LNCaP clone FGC (cell line): ENCODE data around the gene CDK10.
A peak's percentile ranks its signal among the peaks of the same experiment; 100 is the strongest.

Source experiments
- DNase-seq: peaks from one replicate; pipeline ENCODE4 v3.0.0-alpha.2; 2011; ENCODE audit warnings: low read depth
- H3K4me3 ChIP-seq: 2 replicates; pipeline ENCODE4 v1.5.1; 2011; ENCODE audit warnings: mild to moderate bottlenecking, low read depth, low read length, control low read depth
- TF ChIP-seq, protein P1 (sequence below): IDR thresholded peaks from 2 replicates; pipeline ENCODE4 v1.5.1; 2012; ENCODE audit warnings: mild to moderate bottlenecking; ENCODE audit not compliant: control insufficient read depth, insufficient read depth; ENCODE audit errors: extremely low read depth

The CDK10 gene

DNA sequence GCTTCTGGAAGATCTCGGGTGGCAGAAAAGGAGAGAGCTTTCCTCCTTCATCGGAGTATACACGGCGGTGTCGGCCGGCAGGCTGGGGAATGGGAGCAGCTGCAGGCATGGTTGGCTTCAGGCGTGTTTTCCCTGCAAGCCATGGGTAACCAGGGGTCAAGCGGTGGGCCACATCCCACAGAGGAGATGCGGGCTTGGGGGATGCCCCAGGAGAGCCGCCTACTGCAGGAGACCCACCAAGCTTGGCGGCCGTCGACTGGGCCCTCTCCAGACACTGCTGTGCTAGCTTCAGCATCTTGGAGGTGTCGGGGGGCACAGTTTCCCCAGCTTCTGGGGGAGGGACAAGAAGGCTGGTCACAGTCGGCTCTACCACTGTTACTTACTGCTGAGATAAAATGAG is 30.0 kb downstream of the CDK10 start:
- no peak overlapping the region for H3K4me3 ChIP-seq
- no peak for DNase-seq
- TF ChIP-seq, protein P1, sequence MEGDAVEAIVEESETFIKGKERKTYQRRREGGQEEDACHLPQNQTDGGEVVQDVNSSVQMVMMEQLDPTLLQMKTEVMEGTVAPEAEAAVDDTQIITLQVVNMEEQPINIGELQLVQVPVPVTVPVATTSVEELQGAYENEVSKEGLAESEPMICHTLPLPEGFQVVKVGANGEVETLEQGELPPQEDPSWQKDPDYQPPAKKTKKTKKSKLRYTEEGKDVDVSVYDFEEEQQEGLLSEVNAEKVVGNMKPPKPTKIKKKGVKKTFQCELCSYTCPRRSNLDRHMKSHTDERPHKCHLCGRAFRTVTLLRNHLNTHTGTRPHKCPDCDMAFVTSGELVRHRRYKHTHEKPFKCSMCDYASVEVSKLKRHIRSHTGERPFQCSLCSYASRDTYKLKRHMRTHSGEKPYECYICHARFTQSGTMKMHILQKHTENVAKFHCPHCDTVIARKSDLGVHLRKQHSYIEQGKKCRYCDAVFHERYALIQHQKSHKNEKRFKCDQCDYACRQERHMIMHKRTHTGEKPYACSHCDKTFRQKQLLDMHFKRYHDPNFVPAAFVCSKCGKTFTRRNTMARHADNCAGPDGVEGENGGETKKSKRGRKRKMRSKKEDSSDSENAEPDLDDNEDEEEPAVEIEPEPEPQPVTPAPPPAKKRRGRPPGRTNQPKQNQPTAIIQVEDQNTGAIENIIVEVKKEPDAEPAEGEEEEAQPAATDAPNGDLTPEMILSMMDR = no peak

DNA sequence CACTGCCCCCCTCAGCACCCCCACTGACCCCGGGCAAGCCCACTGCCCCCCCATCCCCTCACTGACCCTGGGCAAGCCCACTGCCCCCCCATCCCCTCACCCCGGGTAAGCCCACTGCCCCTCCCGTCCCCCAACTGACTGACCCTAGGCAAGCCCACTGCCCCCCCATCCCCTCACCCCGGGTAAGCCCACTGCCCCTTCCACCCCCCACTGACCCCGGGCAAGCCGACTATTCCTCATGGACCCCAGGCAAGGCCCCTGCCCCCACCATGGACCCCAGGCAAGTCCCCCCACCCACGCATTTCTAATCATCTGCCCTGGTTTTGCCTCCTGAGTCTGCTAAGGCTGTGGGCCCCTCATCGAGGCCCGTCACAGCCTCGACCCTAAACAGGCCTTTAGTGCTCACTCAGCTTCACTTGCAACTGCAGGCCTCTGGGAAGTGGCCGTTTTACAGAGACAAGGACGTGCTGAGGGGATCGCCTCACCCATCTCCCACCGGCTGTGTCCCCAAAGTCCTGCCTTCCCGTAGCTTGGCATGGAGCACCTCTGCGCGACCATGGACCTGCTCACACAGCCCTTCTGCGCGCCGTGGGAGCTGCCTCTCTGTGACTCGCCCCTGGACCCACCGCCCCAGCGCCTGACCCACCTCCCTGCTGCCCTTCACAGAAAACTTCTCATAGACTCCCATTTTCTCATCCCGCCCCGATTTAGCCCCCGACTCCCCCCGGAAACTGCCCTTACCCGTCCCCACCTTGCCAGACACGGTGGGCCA is 30.6 kb downstream of the CDK10 start:
- H3K4me3 ChIP-seq = no peak overlapping the region
- TF ChIP-seq, protein P1 = no peak
- no peak for DNase-seq

DNA sequence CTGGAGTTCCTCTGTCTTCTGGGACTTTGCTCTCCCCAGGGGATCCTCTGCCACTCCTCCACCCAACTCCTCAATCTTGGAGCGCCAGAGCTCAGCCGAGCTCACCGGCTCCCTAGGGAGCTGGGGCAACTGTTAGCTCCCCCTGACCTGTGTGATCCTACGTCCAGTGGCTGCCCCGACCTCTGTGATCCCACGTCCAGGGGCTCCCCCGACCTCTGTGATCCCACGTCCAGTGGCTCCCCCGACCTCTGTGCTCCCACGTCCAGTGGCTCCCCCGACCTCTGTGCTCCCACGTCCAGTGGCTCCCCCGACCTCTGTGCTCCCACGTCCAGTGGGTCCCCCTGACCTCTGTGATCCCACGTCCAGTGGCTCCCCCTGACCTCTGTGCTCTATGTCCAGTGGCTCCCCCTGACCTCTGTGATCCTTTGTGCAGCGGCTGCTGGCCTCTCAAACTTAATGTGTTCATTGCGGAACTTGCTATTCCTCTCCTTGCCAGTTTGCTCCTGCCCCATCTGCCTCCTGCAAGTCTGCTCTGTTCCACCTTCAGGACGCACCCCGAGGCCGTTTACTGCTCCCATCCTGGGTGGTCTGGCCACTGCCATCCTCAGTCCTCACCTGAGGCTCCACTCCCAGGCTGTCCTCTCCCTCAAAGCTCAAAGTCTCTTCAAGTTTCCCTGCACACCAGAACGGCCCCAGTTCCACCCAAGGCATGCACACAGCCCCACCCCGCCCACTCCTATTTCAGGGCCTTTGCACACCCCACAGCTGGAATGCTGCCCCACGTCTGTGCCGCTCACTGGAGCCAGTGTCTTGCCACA is 31.4 kb downstream of the CDK10 start:
- H3K4me3 ChIP-seq = no peak overlapping the region
- DNase-seq = no peak
- TF ChIP-seq, protein P1 = no peak

DNA sequence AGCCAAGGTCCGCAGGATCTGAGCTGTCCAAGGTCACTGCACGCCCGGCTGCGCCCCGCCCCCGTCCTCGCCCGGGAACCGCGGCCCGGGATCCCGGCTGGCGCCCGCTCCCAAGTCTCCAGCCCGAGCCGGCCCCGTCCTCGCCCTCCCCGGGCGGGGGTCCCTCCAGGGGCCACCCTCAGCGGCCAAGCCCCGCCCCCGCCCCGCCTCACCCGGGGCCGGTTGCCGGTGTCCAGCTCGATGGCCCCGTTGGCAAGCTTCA is 34.0 kb downstream of the CDK10 start:
- no peak for DNase-seq
- TF ChIP-seq, protein P1 = no peak
- peak overlapping the region; percentile 66 for H3K4me3 ChIP-seq

DNA sequence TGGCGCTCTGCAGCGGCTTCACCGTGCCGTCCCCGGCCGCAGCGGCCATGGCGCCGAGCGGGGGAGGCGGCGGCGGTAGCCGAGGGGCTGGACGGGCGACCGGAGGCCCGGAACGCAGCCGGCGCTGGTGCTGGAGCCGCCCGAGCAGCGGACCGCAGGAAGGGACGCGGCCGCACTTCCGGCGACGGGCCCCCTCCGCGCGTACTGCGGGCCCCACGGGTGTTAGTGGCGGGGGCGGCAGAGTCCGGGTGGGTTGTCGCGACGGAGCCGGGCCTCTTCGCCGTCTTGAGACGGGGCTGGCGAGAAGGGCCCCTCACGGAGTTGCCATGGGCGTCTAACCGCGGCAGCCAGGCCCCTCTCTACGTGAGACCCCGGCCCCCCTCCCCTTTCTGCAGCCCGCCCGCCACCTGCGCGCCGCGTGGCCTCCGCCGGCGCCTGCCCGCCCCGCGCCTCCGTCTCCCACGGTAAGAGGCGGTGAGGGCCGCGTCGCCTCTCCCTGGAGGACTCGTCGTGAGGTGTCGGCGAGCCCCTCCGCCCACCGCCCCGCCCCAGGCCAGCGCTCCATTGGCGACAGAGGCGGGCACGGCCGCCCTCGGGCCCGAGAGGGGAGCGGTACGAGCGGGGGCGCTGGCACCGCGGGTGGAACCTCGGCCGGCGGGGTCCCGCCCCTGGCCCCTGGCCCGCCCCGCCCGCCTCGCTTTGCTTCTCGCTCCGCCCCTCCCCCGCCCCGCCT is 34.5 kb downstream of the CDK10 start, which contains the start of the genes VPS9D1 and ZNF276:
TSS of gene VPS9D1 (minus strand) at position 86 of the 733 bp plus-strand sequence. CDS start at position 49, 37 bp downstream.
TSS of gene ZNF276 (plus strand) at position 725 of the 733 bp plus-strand sequence. CDS start 104 bp downstream, outside the sequence.
- TF ChIP-seq, protein P1 = no peak
- DNase-seq = no peak
- peak within 1 kb of the TSS; percentile 66 for H3K4me3 ChIP-seq

DNA sequence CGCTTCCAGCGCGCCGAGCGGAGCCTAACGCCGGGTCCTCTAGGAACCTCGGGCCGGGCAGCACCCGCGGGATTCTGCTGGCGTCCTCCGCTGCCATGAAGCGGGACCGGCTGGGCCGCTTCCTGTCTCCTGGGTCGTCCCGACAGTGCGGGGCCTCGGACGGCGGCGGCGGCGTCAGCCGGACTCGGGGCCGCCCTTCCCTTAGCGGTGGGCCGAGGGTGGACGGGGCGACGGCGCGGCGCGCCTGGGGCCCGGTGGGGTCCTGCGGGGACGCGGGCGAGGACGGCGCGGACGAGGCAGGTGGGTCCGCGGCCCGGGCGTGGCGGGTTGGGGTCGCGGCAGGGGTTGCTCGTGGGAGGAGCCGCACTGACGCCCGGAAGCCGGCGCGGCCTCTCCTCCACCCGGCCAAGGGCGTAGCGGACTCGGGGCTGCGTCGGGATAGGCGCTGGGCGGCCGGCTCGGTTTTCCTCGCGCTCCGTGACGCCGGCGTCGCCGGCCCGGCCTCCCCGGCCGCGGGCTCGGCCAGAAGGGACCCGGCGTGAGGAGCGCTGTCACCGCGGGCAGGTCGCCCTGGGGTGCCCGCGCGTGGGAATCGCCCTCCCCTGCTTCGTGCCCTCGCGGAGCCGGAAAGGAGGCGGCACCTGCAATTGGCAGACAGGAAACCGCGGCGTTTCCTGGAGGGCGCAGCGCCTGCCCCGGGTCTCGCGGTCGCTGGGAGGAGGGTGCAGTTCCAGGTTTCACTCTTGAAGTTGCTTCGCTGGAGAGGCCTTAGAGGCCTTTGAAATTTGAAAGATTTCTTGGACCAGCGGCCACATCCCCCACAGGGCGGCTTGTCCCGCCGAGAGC is 35.3 kb downstream of the CDK10 start:
- H3K4me3 ChIP-seq = peak overlapping the region; percentile 66
- no peak for DNase-seq
- TF ChIP-seq, protein P1 = no peak
